Endothelial cell of umbilical vein (primary cell): ENCODE measurements around the gene CLTCL1.

Experiments
- CTCF ChIP-seq, 2 donors: IDR thresholded peaks; 1 replicate in 1 of 2; 2 replicates in 1 of 2; pipeline ENCODE4 v1.5.1; 2011; ENCODE audit warnings: low read length in 2 of 2, mild to moderate bottlenecking in 2 of 2, moderate library complexity in 2 of 2, control low read depth in 1 of 2, inconsistent platforms in 1 of 2, low read depth in 1 of 2; ENCODE audit not compliant: insufficient read depth in 1 of 2; ENCODE audit errors: extremely low read depth in 1 of 2
- EZH2 ChIP-seq: IDR thresholded peaks from 2 replicates; pipeline ENCODE4 v1.6.1; 2012; ENCODE audit warnings: borderline replicate concordance, low read depth, mild to moderate bottlenecking, moderate library complexity, low read length, inconsistent platforms; ENCODE audit not compliant: severe bottlenecking
- FOS ChIP-seq: IDR thresholded peaks from 2 replicates; pipeline ENCODE4 v1.6.1; 2011; ENCODE audit warnings: mild to moderate bottlenecking, low read length, moderate library complexity, borderline replicate concordance; ENCODE audit not compliant: insufficient read depth
- JUN ChIP-seq: IDR thresholded peaks from 2 replicates; pipeline ENCODE4 v1.6.1; 2011; ENCODE audit warnings: borderline replicate concordance, low read depth; ENCODE audit not compliant: insufficient read length, insufficient read depth
- MYC ChIP-seq: IDR thresholded peaks from one replicate; pipeline ENCODE4 v1.6.1; 2011; ENCODE audit warnings: mild to moderate bottlenecking, low read depth, low read length
- POLR2A ChIP-seq: IDR thresholded peaks from 2 replicates; pipeline ENCODE4 v1.6.1; 2012; ENCODE audit warnings: low read depth, mild to moderate bottlenecking, control low read depth, low read length
- POLR2AphosphoS5 ChIP-seq: IDR thresholded peaks from 2 replicates; pipeline ENCODE4 v1.6.1; 2012; ENCODE audit warnings: low read depth, mild to moderate bottlenecking, control low read depth, low read length, moderate library complexity; ENCODE audit not compliant: insufficient read depth
- TF ChIP-seq, protein P1 (sequence below): IDR thresholded peaks from 2 replicates; pipeline ENCODE4 v1.6.1; 2011; ENCODE audit not compliant: insufficient read depth, insufficient read length

GRCh38 chr22:19275513-19275912 lies 16.0 kb downstream of the CLTCL1 start:
- TF ChIP-seq JUN (no peak), CTCF (IDR thresholded peaks at IDR 0.05; ENCODE audit: extremely low read depth in 1 of 2, insufficient read depth in 1 of 2, low read depth in 1 of 2, low read length in 2 of 2) (no peak), POLR2A (no peak), MYC (no peak), EZH2 (no peak), POLR2AphosphoS5 (no peak), FOS (no peak)
- TF ChIP-seq, protein P1, sequence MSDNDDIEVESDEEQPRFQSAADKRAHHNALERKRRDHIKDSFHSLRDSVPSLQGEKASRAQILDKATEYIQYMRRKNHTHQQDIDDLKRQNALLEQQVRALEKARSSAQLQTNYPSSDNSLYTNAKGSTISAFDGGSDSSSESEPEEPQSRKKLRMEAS, result no peak
